T-cell (primary cell): ENCODE measurements around the gene WDR72. TPM values are rescaled to one million over a fixed set of nuclear protein-coding genes. Genes with fewer than 3 reads are reported as not detected.

Experiments used
- ATAC-seq, 4 experiments: fragments of 200-7000 bp in 3 of 4; fragments of 150-1000 bp in 1 of 4; cut with Tn5 transposase; replicated peaks in 1 of 4; 1 replicate in 3 of 4; 2 replicates in 1 of 4; pipeline ENCODE4 v1.10.0; 2021; ENCODE audit warnings: moderate library complexity in 3 of 4, mild to moderate bottlenecking in 2 of 4, moderate number of reproducible peaks in 1 of 4
- CTCF ChIA-PET, 2 donors: fragments of 300-600 bp; sonication (Branson Sonifier 250); formaldehyde crosslinking; loops; one replicate each; lab custom pipeline; 2022; ENCODE audit warnings: antibody characterized with exemption in 2 of 2; lab: Charles Lee
- POLR2A ChIA-PET, 2 donors: fragments of 300-600 bp; sonication (Branson Sonifier 250); formaldehyde crosslinking; loops; one replicate each; lab custom pipeline; 2022; ENCODE audit warnings: antibody characterized with exemption in 2 of 2; lab: Charles Lee
- DNase-seq, 35 experiments: peaks; one replicate each; pipeline versions ENCODE4 v3.0.0 to v3.0.0-alpha.2; 2013 to 2023
- H3K27ac ChIP-seq: one replicate; pipeline ENCODE4 v1.5.1; 2013; ENCODE audit warnings: low read length
- H3K27me3 ChIP-seq, 2 experiments: replicated peaks in 1 of 2; 1 replicate in 1 of 2; 2 replicates in 1 of 2; pipeline versions ENCODE4 v1.6.1 to v1.7.0; 2013; ENCODE audit warnings: low read length in 1 of 2, mixed read lengths in 1 of 2; ENCODE audit not compliant: control insufficient read depth in 2 of 2, insufficient read depth in 2 of 2; ENCODE audit errors: extremely low read depth in 1 of 2
- H3K36me3 ChIP-seq, 2 donors: 1 replicate in 1 of 2; 2 replicates in 1 of 2; pipeline versions ENCODE4 v1.6.1 to v1.7.0; 2013; ENCODE audit warnings: low read length in 1 of 2; ENCODE audit not compliant: control insufficient read depth in 2 of 2, insufficient read depth in 1 of 2; ENCODE audit errors: extremely low read depth in 1 of 2
- H3K4me1 ChIP-seq, 2 experiments: 1 replicate in 1 of 2; 2 replicates in 1 of 2; pipeline versions ENCODE4 v1.6.1 to v1.7.0; 2013; ENCODE audit warnings: low read length in 2 of 2, mixed read lengths in 1 of 2; ENCODE audit not compliant: insufficient read depth in 2 of 2, control insufficient read depth in 1 of 2; ENCODE audit errors: extremely low read depth in 1 of 2
- H3K4me3 ChIP-seq, 2 donors: 1 replicate in 1 of 2; 2 replicates in 1 of 2; pipeline versions ENCODE4 v1.5.1 to v1.7.0; 2013; ENCODE audit warnings: mild to moderate bottlenecking in 2 of 2, low read length in 1 of 2, moderate library complexity in 1 of 2; ENCODE audit not compliant: control insufficient read depth in 1 of 2; ENCODE audit errors: extremely low read depth in 1 of 2
- H3K9me3 ChIP-seq: 2 replicates; pipeline ENCODE4 v1.7.0; 2013
- H3K27ac Mint-ChIP-seq, 2 donors: one replicate each; pipeline ENCODE4 v1.8.0; 2020 to 2021; ENCODE audit warnings: mild to moderate bottlenecking in 2 of 2, mixed read lengths in 2 of 2
- H3K27me3 Mint-ChIP-seq, 2 donors: one replicate each; pipeline ENCODE4 v1.8.0; 2021 to 2022; ENCODE audit warnings: mixed read lengths in 2 of 2
- H3K36me3 Mint-ChIP-seq: one replicate; pipeline ENCODE4 v1.8.0; 2021; ENCODE audit warnings: mixed read lengths
- H3K4me1 Mint-ChIP-seq, 3 donors: one replicate each; pipeline ENCODE4 v1.8.0; 2020 to 2022; ENCODE audit warnings: mixed read lengths in 3 of 3, mild to moderate bottlenecking in 1 of 3
- H3K4me3 Mint-ChIP-seq, 3 donors: one replicate each; pipeline ENCODE4 v1.8.0; 2020 to 2022; ENCODE audit warnings: mild to moderate bottlenecking in 3 of 3, mixed read lengths in 3 of 3, moderate library complexity in 3 of 3
- H3K9me3 Mint-ChIP-seq, 3 donors: one replicate each; pipeline ENCODE4 v1.8.0; 2020 to 2022; ENCODE audit warnings: mixed read lengths in 3 of 3
- WGBS: methylation state at CpG from one replicate; pipeline ENCODE4 v1.1.5; 2013; ENCODE audit warnings: missing lambda C conversion rate; ENCODE audit not compliant: insufficient coverage; 5-methylcytosine and 5-hydroxymethylcytosine counted together
- total RNA-seq, 35 experiments: library from RNA in 6 of 35; stranded (reverse) in 6 of 35; fragments of 120-200 nt in 1 of 35; gene quantifications; one replicate each; pipeline versions ENCODE4 v1.2.1 to v1.2.4 and lab custom pipeline; 2013 to 2026

Gene WDR72
- total RNA-seq, 5 donors from 2014 or later (not counting 1 experiment from before 2014, with no cell fraction given): not detected

- H3K27me3 Mint-ChIP-seq: no peaks in the 10 kb centered on the region
These were observed 236.5 kb downstream of the WDR72 start for GRCh38 chr15:53522991-53523390.

DNA sequence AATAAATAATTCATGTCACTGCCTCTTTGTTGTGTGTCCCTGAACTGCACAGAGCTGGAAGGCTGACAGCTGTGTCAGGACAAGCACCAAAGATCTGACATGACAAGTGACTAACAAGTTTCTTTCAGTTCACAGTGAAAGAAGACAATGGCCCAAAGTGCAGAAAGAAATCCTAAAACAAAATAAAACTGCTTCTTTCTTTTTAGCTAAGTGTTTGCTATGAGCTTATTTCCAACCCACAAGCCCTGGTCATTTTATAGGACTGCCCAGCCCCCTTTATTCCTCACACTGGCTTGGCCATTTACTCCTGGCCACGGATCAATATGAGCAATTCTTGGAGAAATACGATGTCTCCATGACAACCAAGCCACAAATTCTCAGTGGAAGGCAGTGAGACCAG lies 238.5 kb downstream of the WDR72 start:
- no CpG with 5 or more reads among the region's 2 CpGs for WGBS
- DNase-seq: no peak
- H3K4me1 ChIP-seq: no peaks in the 10 kb centered on the region
- Mint-ChIP-seq H3K4me3 (no peak overlapping the region), H3K36me3 (no peaks in the 10 kb centered on the region), H3K9me3 (no peaks in the 10 kb centered on the region), H3K4me1 (no peaks in the 10 kb centered on the region), H3K27ac (no peak overlapping the region), H3K27me3 (no peaks in the 10 kb centered on the region)
- no peaks in the 10 kb centered on the region for H3K9me3 ChIP-seq
- no peak overlapping the region for H3K4me3 ChIP-seq
- ChIA-PET POLR2A (no interaction called here), CTCF (no interaction called here)
- ATAC-seq: no peak
- no peaks in the 10 kb centered on the region for H3K36me3 ChIP-seq
- H3K27me3 ChIP-seq: no peaks in the 10 kb centered on the region
- H3K27ac ChIP-seq: no peak overlapping the region

More at GRCh38 chr15:53522991-53523390, 236.5 kb downstream of the WDR72 start:
- H3K9me3 Mint-ChIP-seq: no peaks in the 10 kb centered on the region
- H3K4me1 ChIP-seq: no peaks in the 10 kb centered on the region
- DNase-seq (no peak), ATAC-seq (no peak)
- H3K36me3 Mint-ChIP-seq: no peaks in the 10 kb centered on the region
- no CpG with 5 or more reads among the region's 3 CpGs for WGBS
- no peak overlapping the region for H3K27ac ChIP-seq
- no peaks in the 10 kb centered on the region for H3K27me3 ChIP-seq
- H3K27ac Mint-ChIP-seq: no peak overlapping the region
- no peaks in the 10 kb centered on the region for H3K36me3 ChIP-seq
- no peaks in the 10 kb centered on the region for H3K9me3 ChIP-seq
- ChIA-PET POLR2A (interaction anchor here in 1 of 2 donors (0.7 kb wide), 1 partner anchor 41 kb away, joined by 3 read pairs; no protein-coding TSS in a partner anchor), CTCF (no interaction called here)
- H3K4me3 ChIP-seq: no peak overlapping the region
- no peak overlapping the region for H3K4me3 Mint-ChIP-seq
- H3K4me1 Mint-ChIP-seq: no peaks in the 10 kb centered on the region

DNA sequence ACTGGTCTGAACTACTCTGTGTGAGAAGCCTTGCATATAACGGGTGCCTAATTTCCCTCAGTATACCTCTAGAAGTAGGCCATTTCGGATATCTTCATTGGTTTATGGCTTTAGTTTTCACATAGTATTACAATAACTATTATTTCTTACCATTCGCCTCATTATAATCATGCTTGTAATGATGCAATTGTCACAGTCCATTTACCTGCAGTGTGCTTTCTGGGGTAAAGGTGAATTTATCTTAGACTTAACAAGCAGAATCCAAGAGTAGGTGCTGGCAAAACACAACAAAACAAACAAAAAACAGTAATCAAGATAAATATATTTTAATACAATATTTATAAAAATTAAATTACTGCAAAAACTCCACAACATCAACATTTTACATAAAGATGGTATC lies 246.0 kb downstream of the WDR72 start:
- Mint-ChIP-seq H3K9me3 (no peaks in the 10 kb centered on the region), H3K36me3 (no peaks in the 10 kb centered on the region), H3K27me3 (peaks cover 1% of the 10 kb centered on the region in 2 donors), H3K4me1 (no peaks in the 10 kb centered on the region), H3K4me3 (no peak overlapping the region), H3K27ac (no peak overlapping the region)
- POLR2A ChIA-PET: no interaction called here
- Histone ChIP-seq H3K36me3 (no peaks in the 10 kb centered on the region), H3K4me3 (no peak overlapping the region), H3K9me3 (no peaks in the 10 kb centered on the region), H3K27ac (no peak overlapping the region), H3K4me1 (no peaks in the 10 kb centered on the region), H3K27me3 (no peaks in the 10 kb centered on the region)
- ATAC-seq (no peak), DNase-seq (no peak)
- no CpG with 5 or more reads among the region's 3 CpGs for WGBS
- CTCF ChIA-PET: no interaction called here

DNA sequence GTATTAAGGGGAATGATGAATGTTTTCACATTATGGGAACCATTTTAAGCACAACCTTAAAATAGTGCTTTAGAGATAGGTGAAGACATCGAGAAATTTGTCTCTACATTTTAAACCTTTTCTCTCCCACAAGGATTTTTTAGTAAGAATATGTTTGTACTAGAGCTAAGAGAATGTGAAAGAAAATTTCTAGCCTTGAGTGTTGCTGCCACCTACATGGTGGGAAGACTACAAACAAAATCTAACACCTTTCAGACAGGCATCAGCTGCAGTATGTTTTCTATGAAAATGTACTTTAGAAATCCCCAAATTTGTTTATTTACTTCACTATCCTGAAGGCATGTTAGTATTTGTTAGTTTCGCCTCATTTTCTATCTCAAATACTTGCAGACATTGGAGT lies 247.4 kb downstream of the WDR72 start:
- DNase-seq (no peak), ATAC-seq (no peak)
- WGBS: no CpG with 5 or more reads among the region's 2 CpGs
- ChIA-PET CTCF (no interaction called here), POLR2A (no interaction called here)
- Histone ChIP-seq H3K4me3 (no peak overlapping the region), H3K27me3 (no peaks in the 10 kb centered on the region), H3K4me1 (no peaks in the 10 kb centered on the region), H3K36me3 (no peaks in the 10 kb centered on the region), H3K9me3 (no peaks in the 10 kb centered on the region), H3K27ac (no peak overlapping the region)
- Mint-ChIP-seq H3K27ac (no peak overlapping the region), H3K4me3 (no peak overlapping the region), H3K9me3 (no peaks in the 10 kb centered on the region), H3K36me3 (no peaks in the 10 kb centered on the region), H3K27me3 (peaks cover 1 to 3% of the 10 kb centered on the region in 2 donors), H3K4me1 (no peaks in the 10 kb centered on the region)

DNA sequence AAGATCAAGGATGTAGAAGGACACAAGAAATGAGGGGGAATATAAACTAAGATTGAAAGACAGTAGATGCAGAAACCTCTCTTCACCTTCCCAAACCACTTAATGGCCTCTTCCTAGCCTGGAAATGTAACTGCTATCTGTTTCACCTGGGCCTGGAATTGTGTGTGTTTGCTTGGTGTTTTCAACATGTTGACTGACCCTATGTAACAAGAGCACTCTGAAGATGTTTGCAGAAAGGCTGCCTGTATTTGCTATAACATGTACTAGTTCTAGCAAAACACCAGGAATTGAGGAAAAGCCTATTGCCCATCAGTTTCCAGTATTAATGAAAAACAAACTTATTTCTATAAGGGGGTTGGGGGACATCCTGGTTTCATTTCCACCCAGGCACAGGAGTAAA lies 248.3 kb downstream of the WDR72 start:
- POLR2A ChIA-PET: no interaction called here
- H3K27me3 Mint-ChIP-seq: peaks cover 1 to 3% of the 10 kb centered on the region in 2 donors
- no peaks in the 10 kb centered on the region for H3K4me1 Mint-ChIP-seq
- CTCF ChIA-PET: no interaction called here
- ATAC-seq: no peak
- H3K4me1 ChIP-seq: no peaks in the 10 kb centered on the region
- H3K9me3 ChIP-seq: no peaks in the 10 kb centered on the region
- H3K36me3 Mint-ChIP-seq: no peaks in the 10 kb centered on the region
- no peak overlapping the region for H3K27ac Mint-ChIP-seq
- no peak overlapping the region for H3K4me3 ChIP-seq
- H3K4me3 Mint-ChIP-seq: no peak overlapping the region
- H3K27me3 ChIP-seq: no peaks in the 10 kb centered on the region
- no peak for DNase-seq
- H3K27ac ChIP-seq: no peak overlapping the region
- no peaks in the 10 kb centered on the region for H3K9me3 Mint-ChIP-seq
- H3K36me3 ChIP-seq: no peaks in the 10 kb centered on the region

GRCh38 chr15:53506370-53506769 lies 253.1 kb downstream of the WDR72 start:
- Histone ChIP-seq H3K4me1 (no peaks in the 10 kb centered on the region), H3K36me3 (no peaks in the 10 kb centered on the region), H3K4me3 (no peak overlapping the region), H3K27ac (no peak overlapping the region), H3K9me3 (no peaks in the 10 kb centered on the region), H3K27me3 (no peaks in the 10 kb centered on the region)
- ChIA-PET CTCF (no interaction called here), POLR2A (no interaction called here)
- DNase-seq (no peak), ATAC-seq (no peak)
- peaks cover 1 to 7% of the 10 kb centered on the region in 2 donors for H3K27me3 Mint-ChIP-seq
- 100% methylated on average over 1 of the region's 2 CpGs for WGBS
- H3K4me1 Mint-ChIP-seq: no peaks in the 10 kb centered on the region
- H3K9me3 Mint-ChIP-seq: peaks cover 0 to 6% (median 0%) of the 10 kb centered on the region in 3 donors
- H3K27ac Mint-ChIP-seq: no peak overlapping the region
- H3K4me3 Mint-ChIP-seq: no peak overlapping the region
- no peaks in the 10 kb centered on the region for H3K36me3 Mint-ChIP-seq

GRCh38 chr15:53498996-53499395 lies 260.5 kb downstream of the WDR72 start:
- no peaks in the 10 kb centered on the region for H3K36me3 ChIP-seq
- ChIA-PET CTCF (no interaction called here), POLR2A (no interaction called here)
- H3K4me3 ChIP-seq: no peak overlapping the region
- no peaks in the 10 kb centered on the region for H3K36me3 Mint-ChIP-seq
- H3K27me3 Mint-ChIP-seq: peaks cover 0 to 11% of the 10 kb centered on the region in 2 donors
- no peak overlapping the region for H3K4me3 Mint-ChIP-seq
- H3K27ac ChIP-seq: no peak overlapping the region
- peaks cover 0 to 6% (median 3%) of the 10 kb centered on the region in 3 donors for H3K9me3 Mint-ChIP-seq
- no peaks in the 10 kb centered on the region for H3K9me3 ChIP-seq
- H3K4me1 Mint-ChIP-seq: no peaks in the 10 kb centered on the region
- no peaks in the 10 kb centered on the region for H3K4me1 ChIP-seq
- H3K27me3 ChIP-seq: no peaks in the 10 kb centered on the region
- WGBS: 71% methylated on average over 1 of the region's 4 CpGs
- DNase-seq (no peak), ATAC-seq (no peak)
- no peak overlapping the region for H3K27ac Mint-ChIP-seq
